GM19452 (cell line): Measurements from ENCODE around the gene VSTM2A.
"Not testable (repeated sequence)": the region's sequence is repeated elsewhere in the genome, so short reads cannot be mapped to it uniquely, and the experiment has no call there.

Experiments
- ATAC-seq: cut with Tn5 transposase; IDR thresholded peaks from one replicate; pipeline ENCODE4 v1.9.1; 2021; ENCODE audit not compliant: unreplicated experiment

Gene VSTM2A

GRCh38 chr7:54541669-54542625 lies at the start of gene VSTM2A:
Gene VSTM2A, plus strand, starts transcription at chr7:54542375. Its CDS starts 356 bp downstream, at chr7:54542731.
- ATAC-seq = no peak

- ATAC-seq = not testable (repeated sequence)
Observed at GRCh38 chr7:54504531-54504930, 37.6 kb upstream of the VSTM2A start.

- no peak for ATAC-seq
Observed at GRCh38 chr7:54529568-54529967, 12.6 kb upstream of the VSTM2A start.

GRCh38 chr7:54538122-54538521 lies 4.1 kb upstream of the VSTM2A start:
- no peak for ATAC-seq

- ATAC-seq = no peak
Observed at GRCh38 chr7:54543051-54543488, 895 bp downstream of the VSTM2A start.

- no peak for ATAC-seq
Observed at GRCh38 chr7:54544149-54544526, 2.0 kb downstream of the VSTM2A start.

GRCh38 chr7:54544527-54545240 lies 2.5 kb downstream of the VSTM2A start:
- no peak for ATAC-seq

- ATAC-seq = no peak
Observed at GRCh38 chr7:54545241-54545563, 3.0 kb downstream of the VSTM2A start.

GRCh38 chr7:54546081-54546985 lies 4.2 kb downstream of the VSTM2A start:
- no peak for ATAC-seq

- no peak for ATAC-seq
Observed at GRCh38 chr7:54546986-54547314, 4.8 kb downstream of the VSTM2A start.

GRCh38 chr7:54550471-54550870 lies 8.3 kb downstream of the VSTM2A start:
- no peak for ATAC-seq

GRCh38 chr7:54556121-54556520 lies 13.9 kb downstream of the VSTM2A start:
- ATAC-seq = no peak

GRCh38 chr7:54559401-54559800 lies 17.2 kb downstream of the VSTM2A start:
- ATAC-seq = no peak

- no peak for ATAC-seq
Observed at GRCh38 chr7:54560198-54560597, 18.0 kb downstream of the VSTM2A start.

GRCh38 chr7:54560723-54561122 lies 18.5 kb downstream of the VSTM2A start:
- no peak for ATAC-seq

GRCh38 chr7:54563329-54563916 lies 21.2 kb downstream of the VSTM2A start:
- ATAC-seq = no peak

- no peak for ATAC-seq
Observed at GRCh38 chr7:54565432-54565831, 23.3 kb downstream of the VSTM2A start.

- no peak for ATAC-seq
Observed at GRCh38 chr7:54581511-54581910, 39.3 kb downstream of the VSTM2A start.

GRCh38 chr7:54591404-54592386 lies 49.5 kb downstream of the VSTM2A start:
- no peak for ATAC-seq

GRCh38 chr7:54596747-54597146 lies 54.6 kb downstream of the VSTM2A start:
- ATAC-seq = no peak
